GM19238 (cell line): ENCODE measurements around the gene CCR5.
A peak's percentile ranks its signal among the peaks of the same experiment; 100 is the strongest.

Source experiments
- DNase-seq: peaks from one replicate; pipeline ENCODE4 v3.0.0; 2011; ENCODE audit warnings: low spot score; ENCODE audit not compliant: insufficient read length

The CCR5 gene

DNA sequence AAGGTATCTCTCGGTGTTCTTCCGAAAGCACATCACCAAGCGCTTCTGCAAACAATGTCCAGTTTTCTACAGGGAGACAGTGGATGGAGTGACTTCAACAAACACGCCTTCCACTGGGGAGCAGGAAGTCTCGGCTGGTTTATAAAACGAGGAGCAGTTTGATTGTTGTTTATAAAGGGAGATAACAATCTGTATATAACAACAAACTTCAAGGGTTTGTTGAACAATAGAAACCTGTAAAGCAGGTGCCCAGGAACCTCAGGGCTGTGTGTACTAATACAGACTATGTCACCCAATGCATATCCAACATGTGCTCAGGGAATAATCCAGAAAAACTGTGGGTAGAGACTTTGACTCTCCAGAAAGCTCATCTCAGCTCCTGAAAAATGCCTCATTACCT lies 12.3 kb upstream of the CCR5 start:
- no peak for DNase-seq

GRCh38 chr3:46359733-46360493 lies 10.8 kb upstream of the CCR5 start:
- no peak for DNase-seq

- no peak for DNase-seq
Measured at GRCh38 chr3:46360907-46361306, 9.8 kb upstream of the CCR5 start.

- DNase-seq = no peak
Measured at GRCh38 chr3:46361408-46362283, 9.1 kb upstream of the CCR5 start.

DNA sequence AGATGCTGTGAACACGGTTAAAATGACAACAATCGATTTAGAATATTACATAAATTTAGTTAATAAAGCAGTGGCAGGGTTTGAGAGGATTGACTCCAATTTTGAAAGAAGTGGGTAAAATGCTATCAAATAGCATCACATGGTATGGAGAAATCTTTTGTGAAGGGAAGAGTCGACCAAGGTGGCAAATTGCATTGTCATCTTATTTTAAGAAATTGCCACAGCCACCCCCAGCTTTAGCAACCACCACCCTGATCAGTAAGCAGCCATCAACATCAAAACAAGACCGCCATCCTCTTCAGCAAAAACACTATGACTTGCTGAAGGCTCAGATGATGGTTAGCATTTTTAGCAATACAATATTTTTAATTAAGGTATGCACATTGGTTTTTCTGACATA lies 5.7 kb upstream of the CCR5 start:
- no peak for DNase-seq

DNA sequence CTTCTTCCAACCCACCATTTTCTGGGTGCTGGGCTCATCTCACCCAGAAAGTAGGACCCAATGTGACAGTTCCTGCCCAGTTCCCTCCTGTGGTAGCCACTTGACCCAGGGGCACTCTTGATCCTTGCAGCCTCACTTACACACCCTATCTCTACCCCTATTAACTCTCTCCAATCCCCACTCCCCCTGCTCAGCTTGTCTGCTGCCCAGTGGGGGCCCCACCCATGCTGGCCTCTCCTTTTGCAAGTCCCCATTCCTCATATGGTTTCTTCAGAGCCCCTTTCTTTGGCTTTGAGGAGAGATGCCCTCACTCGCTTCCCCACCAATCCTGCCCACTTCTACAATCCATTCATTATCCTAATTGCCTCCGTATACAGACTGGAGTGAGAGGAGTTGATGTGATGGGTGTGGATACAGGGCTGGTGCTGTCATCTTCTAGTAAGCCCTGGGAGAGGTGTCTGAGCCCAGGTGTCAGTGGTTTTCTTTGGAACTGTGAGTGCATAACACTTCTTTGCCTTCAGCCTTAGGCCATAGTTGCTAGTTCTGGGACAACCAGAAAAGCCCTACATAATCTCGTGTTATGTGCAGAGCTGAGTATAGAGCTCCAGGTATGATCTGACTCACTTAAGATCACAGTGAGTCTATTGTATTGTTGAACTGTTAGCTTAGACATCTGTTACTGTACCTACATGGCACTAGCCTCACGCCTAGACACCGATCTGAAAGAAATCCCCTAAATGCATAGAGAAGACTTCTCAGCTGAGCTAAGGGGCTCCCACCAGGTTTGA lies 4.8 kb upstream of the CCR5 start:
- DNase-seq = no peak

- DNase-seq = no peak
Measured at GRCh38 chr3:46367811-46368210, 2.9 kb upstream of the CCR5 start.

- DNase-seq = no peak
Measured at GRCh38 chr3:46368569-46368968, 2.2 kb upstream of the CCR5 start.

DNA sequence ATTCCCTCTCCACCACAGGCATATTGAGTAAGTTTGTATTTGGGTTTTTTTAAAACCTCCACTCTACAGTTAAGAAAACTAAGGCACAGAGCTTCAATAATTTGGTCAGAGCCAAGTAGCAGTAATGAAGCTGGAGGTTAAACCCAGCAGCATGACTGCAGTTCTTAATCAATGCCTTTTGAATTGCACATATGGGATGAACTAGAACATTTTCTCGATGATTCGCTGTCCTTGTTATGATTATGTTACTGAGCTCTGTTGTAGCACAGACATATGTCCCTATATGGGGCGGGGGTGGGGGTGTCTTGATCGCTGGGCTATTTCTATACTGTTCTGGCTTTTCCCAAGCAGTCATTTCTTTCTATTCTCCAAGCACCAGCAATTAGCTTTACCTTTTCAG lies 1.6 kb upstream of the CCR5 start:
- no peak for DNase-seq

DNA sequence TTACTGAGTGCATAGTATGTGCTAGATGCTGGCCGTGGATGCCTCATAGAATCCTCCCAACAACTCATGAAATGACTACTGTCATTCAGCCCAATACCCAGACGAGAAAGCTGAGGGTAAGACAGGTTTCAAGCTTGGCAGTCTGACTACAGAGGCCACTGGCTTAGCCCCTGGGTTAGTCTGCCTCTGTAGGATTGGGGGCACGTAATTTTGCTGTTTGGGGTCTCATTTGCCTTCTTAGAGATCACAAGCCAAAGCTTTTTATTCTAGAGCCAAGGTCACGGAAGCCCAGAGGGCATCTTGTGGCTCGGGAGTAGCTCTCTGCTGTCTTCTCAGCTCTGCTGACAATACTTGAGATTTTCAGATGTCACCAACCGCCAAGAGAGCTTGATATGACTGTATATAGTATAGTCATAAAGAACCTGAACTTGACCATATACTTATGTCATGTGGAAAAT lies 1.0 kb upstream of the CCR5 start:
- no peak for DNase-seq

DNA sequence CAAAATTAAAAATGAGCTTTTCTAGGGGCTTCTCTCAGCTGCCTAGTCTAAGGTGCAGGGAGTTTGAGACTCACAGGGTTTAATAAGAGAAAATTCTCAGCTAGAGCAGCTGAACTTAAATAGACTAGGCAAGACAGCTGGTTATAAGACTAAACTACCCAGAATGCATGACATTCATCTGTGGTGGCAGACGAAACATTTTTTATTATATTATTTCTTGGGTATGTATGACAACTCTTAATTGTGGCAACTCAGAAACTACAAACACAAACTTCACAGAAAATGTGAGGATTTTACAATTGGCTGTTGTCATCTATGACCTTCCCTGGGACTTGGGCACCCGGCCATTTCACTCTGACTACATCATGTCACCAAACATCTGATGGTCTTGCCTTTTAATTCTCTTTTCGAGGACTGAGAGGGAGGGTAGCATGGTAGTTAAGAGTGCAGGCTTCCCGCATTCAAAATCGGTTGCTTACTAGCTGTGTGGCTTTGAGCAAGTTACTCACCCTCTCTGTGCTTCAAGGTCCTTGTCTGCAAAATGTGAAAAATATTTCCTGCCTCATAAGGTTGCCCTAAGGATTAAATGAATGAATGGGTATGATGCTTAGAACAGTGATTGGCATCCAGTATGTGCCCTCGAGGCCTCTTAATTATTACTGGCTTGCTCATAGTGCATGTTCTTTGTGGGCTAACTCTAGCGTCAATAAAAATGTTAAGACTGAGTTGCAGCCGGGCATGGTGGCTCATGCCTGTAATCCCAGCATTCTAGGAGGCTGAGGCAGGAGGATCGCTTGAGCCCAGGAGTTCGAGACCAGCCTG lies 984 bp downstream of the CCR5 start:
- DNase-seq = no peak

GRCh38 chr3:46372492-46373359 lies 2.0 kb downstream of the CCR5 start:
- no peak for DNase-seq

DNA sequence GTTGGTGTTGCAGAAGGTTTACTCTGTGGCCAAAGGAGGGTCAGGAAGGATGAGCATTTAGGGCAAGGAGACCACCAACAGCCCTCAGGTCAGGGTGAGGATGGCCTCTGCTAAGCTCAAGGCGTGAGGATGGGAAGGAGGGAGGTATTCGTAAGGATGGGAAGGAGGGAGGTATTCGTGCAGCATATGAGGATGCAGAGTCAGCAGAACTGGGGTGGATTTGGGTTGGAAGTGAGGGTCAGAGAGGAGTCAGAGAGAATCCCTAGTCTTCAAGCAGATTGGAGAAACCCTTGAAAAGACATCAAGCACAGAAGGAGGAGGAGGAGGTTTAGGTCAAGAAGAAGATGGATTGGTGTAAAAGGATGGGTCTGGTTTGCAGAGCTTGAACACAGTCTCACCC lies 4.0 kb downstream of the CCR5 start:
- DNase-seq = no peak

- DNase-seq = no peak
Measured at GRCh38 chr3:46375218-46375617, 4.5 kb downstream of the CCR5 start.

GRCh38 chr3:46375814-46376213 lies 5.1 kb downstream of the CCR5 start:
- no peak for DNase-seq

DNA sequence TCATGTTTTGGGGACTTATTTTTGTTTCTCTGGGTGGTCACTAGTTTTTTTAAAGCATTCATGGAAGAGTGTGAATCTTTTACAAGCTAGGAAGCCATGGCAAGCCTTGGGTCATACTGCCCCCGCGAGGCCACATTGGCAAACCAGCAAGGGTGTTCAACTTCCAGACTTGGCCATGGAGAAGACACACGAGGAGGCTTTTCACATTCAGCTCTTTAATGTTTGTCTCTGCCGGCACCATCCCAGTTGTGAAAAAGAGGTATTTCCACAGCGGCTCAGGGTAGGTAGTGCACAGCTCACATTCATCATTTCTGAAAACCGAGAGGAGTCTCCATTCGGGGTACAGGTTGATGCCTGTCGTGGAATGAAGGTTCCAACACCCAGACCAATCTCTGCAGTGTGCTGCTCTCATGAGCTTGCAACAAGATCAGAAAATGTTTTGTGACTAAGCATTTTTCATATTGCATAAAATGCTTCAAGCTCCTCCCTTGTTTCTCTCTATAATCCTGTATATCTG lies 7.7 kb downstream of the CCR5 start:
- peak; percentile 35 for DNase-seq

DNA sequence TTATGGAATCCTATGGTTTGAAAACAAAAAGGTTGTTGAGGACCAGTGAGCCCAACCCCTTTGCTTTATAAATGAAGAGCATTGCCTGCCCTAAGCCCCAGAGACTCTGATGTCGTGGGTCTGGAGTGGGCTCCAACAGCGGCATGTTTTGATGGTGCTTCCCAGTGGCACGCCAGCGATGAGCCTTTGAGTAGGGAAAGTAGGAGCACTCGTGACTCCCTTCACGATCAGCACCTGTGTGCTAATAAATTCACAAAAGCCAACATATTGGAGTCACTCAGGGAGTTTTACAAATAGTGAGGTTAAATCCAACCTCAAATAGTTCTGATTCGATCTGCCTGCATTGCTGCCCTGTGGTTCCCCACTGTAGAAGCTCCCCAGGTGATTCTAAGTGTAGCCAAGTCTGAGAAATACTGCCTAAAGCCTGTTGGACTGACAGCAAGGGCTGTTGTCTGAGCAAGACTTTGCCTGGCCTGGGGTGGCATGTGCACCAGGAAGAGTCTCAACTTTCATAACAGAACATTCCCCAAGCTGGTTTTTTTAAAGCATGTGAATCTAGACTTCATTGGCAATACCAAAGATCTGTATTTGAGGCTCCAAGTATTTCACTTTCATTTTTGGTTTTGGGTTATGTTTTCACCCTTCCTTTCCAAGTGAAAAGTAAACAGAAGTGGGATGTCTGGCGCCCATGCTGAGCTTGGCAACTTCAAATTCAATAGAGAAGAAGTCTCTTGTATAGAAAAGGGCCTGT lies 9.9 kb downstream of the CCR5 start:
- no peak for DNase-seq

DNA sequence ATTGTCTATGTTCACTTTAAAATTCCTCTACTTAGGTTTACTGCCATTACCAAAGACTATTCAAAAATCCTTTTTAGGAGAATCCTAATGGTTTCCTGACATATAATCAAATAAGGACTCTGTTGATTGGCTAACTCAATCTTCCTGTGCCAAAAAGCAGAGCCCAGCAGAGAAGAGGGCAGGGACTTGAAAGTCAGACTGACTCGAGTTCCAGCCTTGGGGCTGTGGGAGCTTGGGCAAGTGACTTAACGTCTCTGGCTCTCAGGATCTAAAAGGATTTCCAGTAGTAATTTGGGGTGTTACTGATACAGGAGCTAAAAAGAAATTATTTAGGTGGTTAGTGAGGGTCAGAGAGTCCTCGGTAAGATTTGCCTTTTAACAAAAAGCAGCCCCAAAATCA lies 10.9 kb downstream of the CCR5 start:
- DNase-seq = no peak
